COR-L47 (cell line): Measurements from ENCODE around the gene VWA1.
"Not testable (repeated sequence)": the region's sequence is repeated elsewhere in the genome, so short reads cannot be mapped to it uniquely, and the experiment has no call there.

Source experiments
- DNase-seq: peaks from one replicate; lab custom pipeline; 2025; lab: John Stamatoyannopoulos, UW

The VWA1 gene

DNA sequence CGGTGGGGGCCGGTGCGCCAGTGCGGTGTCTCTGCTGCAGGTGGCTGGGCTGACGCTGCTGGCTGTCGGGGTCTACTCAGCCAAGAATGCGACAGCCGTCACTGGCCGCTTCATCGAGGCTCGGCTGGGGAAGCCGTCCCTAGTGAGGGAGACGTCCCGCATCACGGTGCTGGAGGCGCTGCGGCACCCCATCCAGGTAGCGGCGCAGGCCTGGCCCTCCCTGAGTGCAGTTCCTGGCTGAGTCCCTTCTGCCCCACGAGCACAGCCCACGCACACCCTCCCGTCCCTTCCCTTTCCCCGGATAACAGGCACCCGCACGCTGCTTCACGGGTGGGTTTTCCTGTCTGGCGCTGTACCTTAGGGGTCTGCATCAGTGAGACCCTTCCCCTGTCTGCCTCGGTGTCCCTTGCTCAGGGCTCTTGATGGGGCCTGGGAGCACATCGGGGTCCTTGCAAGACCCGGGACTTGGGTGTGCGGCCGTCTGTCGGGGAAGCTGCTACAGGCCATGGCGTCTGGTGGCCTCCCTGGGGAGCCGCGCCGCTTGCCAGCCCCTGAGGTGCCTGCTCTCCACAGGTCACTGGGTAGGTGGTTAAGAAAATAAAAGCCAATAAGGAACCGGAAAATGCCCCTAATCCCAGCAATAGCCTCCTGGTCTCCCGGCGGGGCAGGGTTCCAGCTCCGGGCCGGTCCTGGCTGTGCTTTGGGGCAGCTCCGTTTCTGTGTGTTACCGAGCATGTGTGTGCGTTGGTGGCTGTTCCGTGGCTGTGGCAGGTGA is 49.7 kb downstream of the VWA1 start:
- not testable (repeated sequence) for DNase-seq

DNA sequence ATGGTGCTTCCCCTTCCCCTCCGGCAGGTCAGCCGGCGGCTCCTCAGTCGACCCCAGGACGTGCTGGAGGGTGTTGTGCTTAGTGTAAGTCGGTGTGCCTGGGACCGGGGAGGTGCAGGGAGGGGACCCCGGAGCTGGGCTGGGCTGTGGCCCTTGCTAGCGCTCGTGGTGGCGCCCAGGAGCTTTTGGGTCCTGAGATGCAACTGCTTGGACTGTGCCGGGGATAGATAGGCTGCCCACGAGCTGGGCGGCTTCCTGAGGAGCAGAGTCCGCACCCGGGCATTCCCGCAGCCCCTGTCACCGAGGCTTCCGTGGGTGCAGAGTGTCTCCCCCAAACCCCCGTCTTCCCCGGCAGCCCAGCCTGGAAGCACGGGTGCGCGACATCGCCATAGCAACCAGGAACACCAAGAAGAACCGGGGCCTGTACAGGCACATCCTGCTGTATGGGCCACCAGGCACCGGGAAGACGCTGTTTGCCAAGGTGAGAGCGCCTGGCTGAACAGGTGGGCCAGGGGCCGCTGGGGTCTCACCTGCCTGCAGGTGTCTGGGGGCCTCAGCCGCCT is 50.3 kb downstream of the VWA1 start:
- DNase-seq = not testable (repeated sequence)

DNA sequence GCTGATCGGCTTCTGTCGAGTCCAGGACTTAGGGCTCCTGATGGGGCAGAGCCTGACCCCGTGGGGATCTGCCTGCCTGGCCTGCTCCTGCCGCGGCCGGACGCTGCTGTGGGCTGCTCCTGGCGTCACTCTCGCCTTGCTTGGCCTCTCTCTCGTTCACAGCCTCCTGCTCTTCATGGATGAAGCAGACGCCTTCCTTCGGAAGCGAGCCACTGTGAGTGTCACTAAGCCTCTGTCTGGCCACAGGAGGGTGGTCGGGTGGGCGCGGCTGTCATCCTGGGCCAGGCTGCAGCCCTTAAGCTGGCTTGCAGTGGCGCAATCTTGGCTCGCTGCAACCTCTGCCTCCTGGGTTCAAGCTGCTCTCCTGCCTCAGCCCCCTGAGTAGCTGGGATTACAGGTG is 52.2 kb downstream of the VWA1 start:
- DNase-seq = no peak

DNA sequence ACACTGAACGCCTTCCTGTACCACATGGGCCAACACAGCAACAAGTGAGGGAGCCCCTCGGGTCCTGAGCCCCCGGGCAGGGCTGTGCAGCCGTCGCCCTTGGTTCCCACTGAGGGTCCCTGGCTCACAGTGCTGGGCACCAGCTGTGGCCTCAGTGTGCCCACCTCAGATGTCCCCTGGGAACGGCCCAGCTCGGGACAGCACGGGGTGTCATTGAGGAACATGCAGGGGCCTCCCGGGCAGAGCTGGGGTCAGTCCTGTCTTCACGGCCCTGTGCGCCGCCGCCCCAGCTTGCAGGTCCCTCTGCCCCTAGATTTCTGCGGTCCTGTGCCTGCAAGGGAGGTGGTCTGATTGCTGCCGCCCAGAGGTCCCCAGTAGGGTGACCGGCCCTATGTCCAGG is 53.7 kb downstream of the VWA1 start:
- no peak for DNase-seq

- DNase-seq = no peak
Measured at GRCh38 chr1:1489861-1490260, 54.4 kb downstream of the VWA1 start.

DNA sequence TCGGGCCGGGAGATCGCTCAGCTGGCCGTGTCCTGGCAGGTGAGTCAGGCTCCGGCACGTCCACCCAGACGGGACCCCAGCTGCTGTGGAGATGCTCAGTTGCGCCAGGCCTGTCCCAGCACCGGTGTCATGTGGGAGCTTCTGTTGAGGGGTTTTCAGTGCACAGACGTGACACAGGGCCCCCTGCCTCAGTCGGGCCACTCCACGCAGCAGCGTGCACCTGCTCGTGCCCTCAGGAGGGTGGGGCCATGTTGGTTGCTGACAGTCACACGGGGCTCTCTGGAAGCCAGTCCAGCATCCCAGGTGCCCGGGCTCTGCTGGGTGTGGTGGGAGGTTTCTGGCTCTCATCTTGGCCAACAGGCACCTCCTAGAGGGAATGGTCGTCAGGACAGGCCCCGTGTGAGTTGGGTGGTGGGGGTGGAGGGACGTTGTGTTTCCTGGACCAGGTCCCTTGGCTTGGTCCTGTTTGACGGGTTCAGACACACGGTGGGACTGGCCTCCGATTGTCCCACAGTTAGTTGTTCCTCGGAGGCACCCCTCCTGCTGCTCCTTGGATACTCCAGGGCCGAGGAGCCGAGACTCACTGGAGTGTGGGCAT is 55.2 kb downstream of the VWA1 start:
- DNase-seq = no peak

DNA sequence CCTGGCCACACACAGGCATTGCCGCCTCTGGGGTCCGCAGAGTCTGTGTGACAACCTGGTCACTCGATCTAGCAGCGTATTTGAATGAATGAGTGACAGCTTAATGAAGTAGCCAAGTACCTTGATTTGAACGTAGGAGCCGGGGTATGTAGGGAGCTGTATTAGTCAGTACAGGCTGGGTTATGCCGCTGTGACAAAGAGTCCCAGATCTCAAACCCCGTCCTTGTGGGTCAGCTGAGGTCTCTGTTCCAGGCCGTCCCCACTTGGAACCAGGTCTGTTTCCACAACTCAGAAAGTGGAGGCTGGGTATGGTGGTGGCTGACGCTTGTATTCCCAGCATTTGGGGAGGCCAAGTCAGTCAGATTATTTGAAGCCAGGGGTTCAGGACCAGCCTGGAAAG is 56.1 kb downstream of the VWA1 start:
- no peak for DNase-seq
